Vagina (tissue), 2 donors: ENCODE results near the gene CARD14.

Experiments
- CTCF ChIP-seq, 3 experiments: fragments of 450-650 bp in 2 of 3; fragments of 200-600 bp in 1 of 3; sonication (generic) in 1 of 3; IDR thresholded peaks; one replicate each; pipeline ENCODE4 v1.5.1; 2017 to 2019; ENCODE audit warnings: antibody characterized with exemption in 3 of 3, mild to moderate bottlenecking in 2 of 3, moderate library complexity in 2 of 3
- POLR2A ChIP-seq, 2 donors: fragments of 450-650 bp; IDR thresholded peaks; one replicate each; pipeline ENCODE4 v1.6.1; 2017; ENCODE audit warnings: antibody characterized with exemption in 2 of 2, mild to moderate bottlenecking in 2 of 2, moderate library complexity in 2 of 2
- POLR2AphosphoS5 ChIP-seq, 2 donors: sonication (generic); formaldehyde crosslinking; IDR thresholded peaks; one replicate each; pipeline ENCODE4 v1.9.0; 2017; ENCODE audit warnings: antibody characterized with exemption in 2 of 2, mild to moderate bottlenecking in 2 of 2, low read depth in 1 of 2; ENCODE audit not compliant: insufficient read depth in 1 of 2

GRCh38 chr17:80233202-80233601 lies 63.4 kb downstream of the CARD14 start:
- no peak for TF ChIP-seq CTCF (IDR thresholded peaks at IDR 0.05)
- TF ChIP-seq POLR2AphosphoS5 (IDR thresholded peaks at IDR 0.05; ENCODE audit: insufficient read depth in 1 of 2, low read depth in 1 of 2): no peak
- no peak for TF ChIP-seq POLR2A (IDR thresholded peaks at IDR 0.05)
